Chondrocyte (in vitro differentiated cells): Measurements from ENCODE around the gene LDAH. TPM values are rescaled to one million over a fixed set of nuclear protein-coding genes. Genes with fewer than 3 reads are reported as not detected.

Experiments used
- DNase-seq: peaks from one replicate; pipeline ENCODE4 v3.0.0; 2021; ENCODE audit warnings: mixed read lengths, low spot score
- H3K27ac Mint-ChIP-seq: one replicate; pipeline ENCODE4 v1.8.0; 2021; ENCODE audit warnings: mild to moderate bottlenecking, moderate library complexity, mixed read lengths; ENCODE audit not compliant: unreplicated experiment
- H3K27me3 Mint-ChIP-seq: 2 replicates; pipeline ENCODE4 v1.8.0; 2021; ENCODE audit warnings: low read depth, mixed read lengths
- H3K36me3 Mint-ChIP-seq: 2 replicates; pipeline ENCODE4 v1.8.0; 2021; ENCODE audit warnings: low read depth, mixed read lengths
- H3K4me1 Mint-ChIP-seq: 2 replicates; pipeline ENCODE4 v1.8.0; 2021; ENCODE audit warnings: low read depth, mild to moderate bottlenecking, mixed read lengths
- H3K4me3 Mint-ChIP-seq: one replicate; pipeline ENCODE4 v1.8.0; 2021; ENCODE audit warnings: mild to moderate bottlenecking, moderate library complexity, mixed read lengths; ENCODE audit not compliant: unreplicated experiment
- H3K9me3 Mint-ChIP-seq: 2 replicates; pipeline ENCODE4 v1.8.0; 2021; ENCODE audit warnings: low read depth, mixed read lengths
- total RNA-seq: library from RNA; stranded (reverse); gene quantifications from 3 replicates; pipeline ENCODE4 v1.2.1, GENCODE V29; 2021
- TF ChIP-seq, protein P1 (sequence below): fragments of 200-600 bp; sonication (generic); IDR thresholded peaks from 2 replicates; pipeline ENCODE4 v1.5.0; 2021; ENCODE audit warnings: antibody characterized with exemption, mild to moderate bottlenecking, moderate library complexity

Gene LDAH
- total RNA-seq, 1 donor from 2014 or later, result 18.1 TPM

DNA sequence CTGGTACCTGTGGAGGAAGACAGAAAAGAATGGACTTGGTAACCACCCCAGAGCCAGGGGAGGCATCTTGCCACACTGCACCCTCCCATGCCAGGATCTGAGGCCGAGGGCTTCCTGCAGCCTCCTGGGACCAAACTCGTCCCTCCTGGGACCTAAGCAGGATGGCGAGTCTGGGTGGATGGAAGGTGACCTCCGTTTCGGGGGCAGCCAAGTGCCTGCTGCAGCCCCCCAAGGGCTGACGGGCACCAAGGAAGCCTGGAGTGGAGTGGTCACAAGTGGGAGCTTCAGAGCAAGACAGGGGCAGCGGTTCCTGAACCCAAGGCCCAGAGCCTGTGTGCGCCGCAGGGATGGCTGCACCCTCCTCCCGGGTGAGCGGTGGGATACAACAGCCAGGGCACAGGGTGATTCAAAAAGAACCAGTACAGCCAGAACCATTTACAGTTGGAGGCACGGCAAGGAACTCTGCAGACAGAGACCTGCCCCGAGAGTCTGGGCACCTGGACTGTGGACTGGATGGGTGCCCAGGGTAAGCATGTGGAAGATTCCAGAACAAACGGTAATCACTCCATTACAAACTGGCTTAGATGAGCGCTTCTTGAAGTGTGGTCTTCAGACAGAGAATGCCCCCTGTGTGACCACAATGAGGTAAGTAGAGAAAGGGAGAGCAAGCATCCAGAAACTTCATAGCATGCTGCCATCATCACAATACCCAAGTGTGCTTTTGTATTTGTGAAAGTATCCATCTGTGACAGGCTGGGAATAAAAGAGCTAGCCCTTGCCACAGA is 184.1 kb downstream of the LDAH start:
- peak; percentile 74 for DNase-seq
- TF ChIP-seq, protein P1, sequence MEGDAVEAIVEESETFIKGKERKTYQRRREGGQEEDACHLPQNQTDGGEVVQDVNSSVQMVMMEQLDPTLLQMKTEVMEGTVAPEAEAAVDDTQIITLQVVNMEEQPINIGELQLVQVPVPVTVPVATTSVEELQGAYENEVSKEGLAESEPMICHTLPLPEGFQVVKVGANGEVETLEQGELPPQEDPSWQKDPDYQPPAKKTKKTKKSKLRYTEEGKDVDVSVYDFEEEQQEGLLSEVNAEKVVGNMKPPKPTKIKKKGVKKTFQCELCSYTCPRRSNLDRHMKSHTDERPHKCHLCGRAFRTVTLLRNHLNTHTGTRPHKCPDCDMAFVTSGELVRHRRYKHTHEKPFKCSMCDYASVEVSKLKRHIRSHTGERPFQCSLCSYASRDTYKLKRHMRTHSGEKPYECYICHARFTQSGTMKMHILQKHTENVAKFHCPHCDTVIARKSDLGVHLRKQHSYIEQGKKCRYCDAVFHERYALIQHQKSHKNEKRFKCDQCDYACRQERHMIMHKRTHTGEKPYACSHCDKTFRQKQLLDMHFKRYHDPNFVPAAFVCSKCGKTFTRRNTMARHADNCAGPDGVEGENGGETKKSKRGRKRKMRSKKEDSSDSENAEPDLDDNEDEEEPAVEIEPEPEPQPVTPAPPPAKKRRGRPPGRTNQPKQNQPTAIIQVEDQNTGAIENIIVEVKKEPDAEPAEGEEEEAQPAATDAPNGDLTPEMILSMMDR, result no peak
- H3K27me3 Mint-ChIP-seq, result no peaks in the 10 kb centered on the region
- H3K4me3 Mint-ChIP-seq, result no peak overlapping the region
- no peaks in the 10 kb centered on the region for H3K9me3 Mint-ChIP-seq
- no peak overlapping the region for H3K27ac Mint-ChIP-seq
- peaks cover 40% of the 10 kb centered on the region for H3K4me1 Mint-ChIP-seq
- H3K36me3 Mint-ChIP-seq, result peaks cover 14% of the 10 kb centered on the region

DNA sequence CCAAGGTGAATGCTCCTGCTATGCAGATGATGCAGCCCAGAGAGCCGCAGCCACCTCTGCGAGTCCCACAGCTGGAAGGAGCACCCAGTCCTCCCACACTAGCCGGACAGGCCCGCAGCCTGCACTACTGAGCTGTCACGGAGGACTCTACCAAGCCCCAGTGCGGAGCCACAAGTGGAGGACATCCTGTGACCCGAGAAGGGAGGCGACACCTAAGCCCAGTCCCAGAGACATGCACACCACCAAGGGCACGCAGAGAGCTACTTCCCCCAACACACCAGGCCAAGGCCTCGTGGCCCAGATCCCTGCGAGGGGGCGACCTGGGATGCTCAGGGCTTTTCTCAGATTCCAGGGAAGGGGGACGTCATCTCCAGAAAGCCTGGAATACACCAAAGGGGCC is 184.9 kb downstream of the LDAH start:
- H3K4me1 Mint-ChIP-seq, result peaks cover 41% of the 10 kb centered on the region
- H3K36me3 Mint-ChIP-seq, result peaks cover 11% of the 10 kb centered on the region
- DNase-seq, result peak; percentile 87
- no peaks in the 10 kb centered on the region for H3K27me3 Mint-ChIP-seq
- no peaks in the 10 kb centered on the region for H3K9me3 Mint-ChIP-seq
- no peak overlapping the region for H3K27ac Mint-ChIP-seq
- TF ChIP-seq, protein P1, result no peak
- no peak overlapping the region for H3K4me3 Mint-ChIP-seq

DNA sequence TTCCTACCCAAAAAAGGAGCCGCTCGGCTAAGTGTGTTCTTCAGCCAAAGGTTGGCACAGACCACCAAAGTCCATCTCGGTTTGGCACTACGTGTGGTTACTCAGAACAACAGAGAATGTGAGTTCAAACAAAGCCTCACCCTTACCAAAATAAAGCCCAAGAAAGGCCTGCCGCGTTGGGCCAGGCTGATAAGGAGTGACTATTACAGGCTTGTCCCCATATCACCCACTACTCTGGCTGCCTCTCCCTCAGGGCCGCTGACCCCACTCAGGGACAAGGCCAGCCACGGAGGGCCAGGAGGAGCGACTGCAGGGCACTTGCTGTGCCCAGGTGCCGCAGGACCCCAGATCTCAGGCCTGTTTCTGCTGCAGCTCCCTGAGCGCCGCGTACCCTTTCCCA is 185.8 kb downstream of the LDAH start:
- Mint-ChIP-seq H3K27ac (no peak overlapping the region), H3K27me3 (no peaks in the 10 kb centered on the region), H3K36me3 (peaks cover 11% of the 10 kb centered on the region), H3K4me1 (peaks cover 37% of the 10 kb centered on the region), H3K9me3 (no peaks in the 10 kb centered on the region), H3K4me3 (no peak overlapping the region)
- TF ChIP-seq, protein P1, result no peak
- peak; percentile 72 for DNase-seq

DNA sequence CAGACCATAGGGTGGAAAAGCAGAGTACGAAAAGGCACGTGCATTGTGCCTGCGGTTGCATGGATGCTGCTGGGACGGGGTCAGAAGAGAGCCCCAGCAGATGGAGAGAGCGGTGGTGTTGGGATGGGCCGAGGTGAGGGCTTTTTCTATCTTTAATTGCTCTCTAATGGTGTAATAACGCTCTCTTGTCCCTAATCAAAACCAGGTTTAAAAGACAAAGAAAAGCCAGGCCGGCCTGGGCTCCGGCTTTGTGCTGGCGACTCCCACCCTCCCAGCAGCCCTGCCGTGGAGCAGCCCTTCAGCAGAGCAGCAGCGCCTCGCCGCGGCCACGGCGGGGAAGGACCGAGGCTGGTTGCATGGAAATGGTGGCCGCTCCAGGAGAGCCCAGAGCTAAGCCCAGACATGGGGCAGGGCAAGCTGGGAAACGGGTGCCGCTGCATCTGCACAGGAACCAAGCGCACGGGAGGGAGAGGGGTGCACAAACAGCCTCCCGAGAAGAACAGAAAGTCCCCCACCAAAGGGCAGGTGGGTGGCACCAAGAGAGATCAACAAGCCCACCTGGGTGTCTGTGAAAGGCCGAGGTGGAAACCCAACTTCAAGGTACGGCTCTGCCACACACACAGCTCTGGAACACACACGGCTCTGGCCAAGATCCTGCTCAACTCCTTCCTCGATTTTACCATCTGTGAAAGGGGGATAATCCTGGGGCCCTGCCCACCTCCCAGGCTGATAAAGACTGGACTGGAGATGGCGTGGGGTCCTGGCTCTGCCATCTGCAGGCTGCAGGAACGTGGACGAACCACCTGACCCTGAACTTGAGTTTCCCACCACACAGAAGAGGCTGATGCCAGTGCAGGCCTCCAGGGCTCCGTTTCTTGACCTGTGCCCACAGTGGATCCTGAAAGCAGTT is 187.0 kb downstream of the LDAH start:
- Mint-ChIP-seq H3K36me3 (peaks cover 6% of the 10 kb centered on the region), H3K27ac (no peak overlapping the region), H3K9me3 (no peaks in the 10 kb centered on the region), H3K4me1 (peaks cover 25% of the 10 kb centered on the region), H3K27me3 (no peaks in the 10 kb centered on the region), H3K4me3 (no peak overlapping the region)
- TF ChIP-seq, protein P1, result peak; percentile 94
- peak; percentile 95 for DNase-seq

DNA sequence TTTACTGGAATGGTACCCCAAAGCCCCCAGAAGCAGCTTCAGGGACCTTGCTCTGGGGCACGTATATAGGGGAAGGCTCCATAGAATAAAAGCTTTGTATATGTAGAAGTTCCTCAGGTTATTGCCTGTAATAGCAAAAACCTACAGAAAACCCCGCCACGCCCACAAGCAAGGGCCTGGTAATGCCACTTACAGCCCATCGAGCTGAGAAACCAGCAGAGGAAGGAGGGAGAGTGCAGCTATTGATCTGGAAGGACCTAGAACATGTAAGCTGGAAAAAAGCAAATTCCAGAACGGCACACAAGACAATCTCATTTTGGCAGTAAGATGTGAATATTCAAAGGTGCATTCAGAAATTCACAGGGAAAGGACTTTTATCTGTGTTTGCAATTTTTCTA is 187.8 kb downstream of the LDAH start:
- Mint-ChIP-seq H3K27ac (no peak overlapping the region), H3K36me3 (peaks cover 5% of the 10 kb centered on the region), H3K4me1 (peaks cover 24% of the 10 kb centered on the region), H3K4me3 (no peak overlapping the region), H3K9me3 (no peaks in the 10 kb centered on the region), H3K27me3 (no peaks in the 10 kb centered on the region)
- TF ChIP-seq, protein P1, result no peak
- DNase-seq, result peak; percentile 9
